Liver (tissue), 9 donors: ENCODE results near the gene NSF. TPM values are rescaled to one million over a fixed set of nuclear protein-coding genes. Genes with fewer than 3 reads are reported as not detected.

Source experiments
- DNase-seq: peaks from one replicate; pipeline ENCODE4 v3.0.0-alpha.2; 2017; ENCODE audit warnings: low spot score
- H3K27ac ChIP-seq, 2 donors: one replicate each; pipeline ENCODE4 v1.7.0; 2013; ENCODE audit warnings: inconsistent platforms in 2 of 2, low read length in 2 of 2, control low read depth in 1 of 2, low read depth in 1 of 2, mild to moderate bottlenecking in 1 of 2
- H3K27me3 ChIP-seq, 4 donors: one replicate each; pipeline versions ENCODE4 v1.6.1 to v1.7.0; 2013; ENCODE audit warnings: low read length in 3 of 4, inconsistent platforms in 1 of 4, mild to moderate bottlenecking in 1 of 4, moderate library complexity in 1 of 4; ENCODE audit not compliant: control insufficient read depth in 4 of 4, insufficient read depth in 4 of 4
- H3K36me3 ChIP-seq, 4 donors: one replicate each; pipeline versions ENCODE4 v1.6.1 to v1.7.0; 2013; ENCODE audit warnings: low read length in 3 of 4, mild to moderate bottlenecking in 3 of 4, low read depth in 1 of 4, moderate library complexity in 1 of 4; ENCODE audit not compliant: control insufficient read depth in 4 of 4, insufficient read depth in 3 of 4
- H3K4me1 ChIP-seq, 4 donors: one replicate each; pipeline versions ENCODE4 v1.6.1 to v1.7.0; 2013; ENCODE audit warnings: low read length in 3 of 4, mild to moderate bottlenecking in 3 of 4, moderate library complexity in 1 of 4; ENCODE audit not compliant: control insufficient read depth in 4 of 4, insufficient read depth in 4 of 4
- H3K4me3 ChIP-seq, 3 donors: one replicate each; pipeline versions ENCODE4 v1.6.1 to v1.7.0; 2013; ENCODE audit warnings: low read length in 3 of 3, control low read depth in 1 of 3, low read depth in 1 of 3, mild to moderate bottlenecking in 1 of 3
- H3K9ac ChIP-seq, 2 donors: one replicate each; pipeline ENCODE4 v1.7.0; 2013; ENCODE audit warnings: low read length in 2 of 2, mild to moderate bottlenecking in 2 of 2, moderate library complexity in 2 of 2, control low read depth in 1 of 2, low read depth in 1 of 2
- H3K9me3 ChIP-seq, 4 donors: one replicate each; pipeline versions ENCODE4 v1.6.1 to v1.7.0; 2013; ENCODE audit warnings: low read length in 3 of 4; ENCODE audit not compliant: control insufficient read depth in 4 of 4
- ATF3 ChIP-seq: IDR thresholded peaks from 2 replicates; pipeline ENCODE4 v1.6.1; 2016; ENCODE audit warnings: antibody characterized with exemption
- CTCF ChIP-seq: fragments of 150-350 bp; IDR thresholded peaks from 2 replicates; pipeline ENCODE4 v1.5.1; 2017; ENCODE audit warnings: improper control_type of control experiment, low read depth, low read length; ENCODE audit not compliant: missing input control
- FOXA1 ChIP-seq: IDR thresholded peaks from 2 replicates; pipeline ENCODE4 v1.6.1; 2016; ENCODE audit warnings: antibody characterized with exemption
- GABPA ChIP-seq, 2 donors: IDR thresholded peaks in 1 of 2; conservative IDR thresholded peaks in 1 of 2; 2 replicates each; pipeline ENCODE4 v1.6.1; 2016; ENCODE audit warnings: antibody characterized with exemption in 2 of 2, mild to moderate bottlenecking in 1 of 2, moderate library complexity in 1 of 2
- HNF4A ChIP-seq, 2 donors: conservative IDR thresholded peaks; 2 replicates each; pipeline ENCODE4 v1.6.1; 2016; ENCODE audit warnings: antibody characterized with exemption in 2 of 2, mild to moderate bottlenecking in 2 of 2
- HNF4G ChIP-seq: IDR thresholded peaks from 2 replicates; pipeline ENCODE4 v1.6.1; 2016; ENCODE audit warnings: antibody characterized with exemption
- JUND ChIP-seq, 2 donors: IDR thresholded peaks; 2 replicates each; pipeline ENCODE4 v1.6.1; 2016; ENCODE audit warnings: antibody characterized with exemption in 2 of 2
- MAX ChIP-seq: IDR thresholded peaks from 2 replicates; pipeline ENCODE4 v1.6.1; 2016; ENCODE audit warnings: antibody characterized with exemption
- NR2F2 ChIP-seq: IDR thresholded peaks from 2 replicates; pipeline ENCODE4 v1.6.1; 2016; ENCODE audit warnings: antibody characterized with exemption
- RAD21 ChIP-seq, 2 donors: IDR thresholded peaks; 2 replicates each; pipeline ENCODE4 v1.6.1; 2016; ENCODE audit warnings: antibody characterized with exemption in 2 of 2, mild to moderate bottlenecking in 2 of 2
- REST ChIP-seq: IDR thresholded peaks from 2 replicates; pipeline ENCODE4 v1.6.1; 2016; ENCODE audit warnings: antibody characterized with exemption, mild to moderate bottlenecking
- RXRA ChIP-seq, 2 donors: IDR thresholded peaks; 2 replicates each; pipeline ENCODE4 v1.6.1; 2017 to 2018; ENCODE audit warnings: antibody characterized with exemption in 2 of 2, mild to moderate bottlenecking in 1 of 2
- SP1 ChIP-seq: IDR thresholded peaks from 2 replicates; pipeline ENCODE4 v1.6.1; 2018; ENCODE audit warnings: antibody characterized with exemption, mild to moderate bottlenecking
- TAF1 ChIP-seq: conservative IDR thresholded peaks from 2 replicates; pipeline ENCODE4 v1.6.1; 2016; ENCODE audit warnings: antibody characterized with exemption, mild to moderate bottlenecking
- YY1 ChIP-seq: IDR thresholded peaks from 2 replicates; pipeline ENCODE4 v1.6.1; 2016; ENCODE audit warnings: antibody characterized with exemption, mild to moderate bottlenecking
- WGBS: extraction: QIAGEN DNeasy Blood & Tissue Kit; methylation state at CpG from one replicate; pipeline ENCODE4 v1.1.7; 2013; 5-methylcytosine and 5-hydroxymethylcytosine counted together
- polyA plus RNA-seq, 2 donors: library from polyadenylated mRNA; stranded (reverse) in 1 of 2; unstranded in 1 of 2; fragments of 200-250 nt in 1 of 2; fragments of >200 nt in 1 of 2; fragmentation: Nextera tagmentation in 1 of 2; extraction: Ambion mirVana in 1 of 2; gene quantifications; one replicate each; pipeline versions ENCODE4 v1.2.1 to v1.2.3, GENCODE V29; 2013 to 2015
- total RNA-seq, 2 donors: library from RNA; depleted of rRNA; stranded (reverse); fragments of >200 nt; gene quantifications; one replicate each; pipeline ENCODE4 v1.2.3, GENCODE V29; 2014
- donor health status: healthy.
- donor health status: healthy.
- donor health status: healthy.
- donor health status: healthy.
- donor health status: healthy.

Gene NSF
- total and polyA plus RNA-seq, 4 donors, result 7.5 to 24.0 (median 15.4) TPM

GRCh38 chr17:46732160-46732559 is 141.7 kb downstream of the NSF start:
- Histone ChIP-seq H3K9ac (no peak overlapping the region), H3K27ac (no peak overlapping the region), H3K36me3 (peaks cover 0 to 14% (median 8%) of the 10 kb centered on the region in 4 donors), H3K4me1 (no peaks in the 10 kb centered on the region), H3K27me3 (no peaks in the 10 kb centered on the region), H3K4me3 (no peak overlapping the region), H3K9me3 (no peaks in the 10 kb centered on the region)
- DNase-seq, result no peak
- no peak for TF ChIP-seq RAD21 (IDR thresholded peaks at IDR 0.05)
- TF ChIP-seq RXRA (IDR thresholded peaks at IDR 0.05), result no peak
- TF ChIP-seq ATF3, result no peak
- no peak for TF ChIP-seq HNF4A (conservative IDR thresholded peaks at IDR 0.05)
- no peak for TF ChIP-seq NR2F2
- no peak for TF ChIP-seq CTCF
- TF ChIP-seq SP1, result no peak
- no peak for TF ChIP-seq JUND (IDR thresholded peaks at IDR 0.05)
- WGBS, result 93% methylated on average over 1 of the region's 1 CpG

GRCh38 chr17:46732754-46733398 is 142.4 kb downstream of the NSF start:
- Histone ChIP-seq H3K4me3 (no peak overlapping the region), H3K9me3 (no peaks in the 10 kb centered on the region), H3K27ac (no peak overlapping the region), H3K9ac (no peak overlapping the region), H3K27me3 (no peaks in the 10 kb centered on the region), H3K4me1 (no peaks in the 10 kb centered on the region), H3K36me3 (peaks cover 0 to 11% (median 5%) of the 10 kb centered on the region in 4 donors)
- no peak for DNase-seq
- WGBS, result 88% methylated on average over 7 of the region's 7 CpGs
- TF ChIP-seq GABPA (IDR thresholded peaks at IDR 0.05 in 1 of 2, conservative IDR thresholded peaks at IDR 0.05 in 1 of 2), result no peak
- TF ChIP-seq YY1, result no peak
- no peak for TF ChIP-seq TAF1
- TF ChIP-seq MAX, result no peak
- no peak for TF ChIP-seq SP1
- TF ChIP-seq REST, result no peak
- no peak for TF ChIP-seq HNF4G
- no peak for TF ChIP-seq FOXA1
- TF ChIP-seq JUND (IDR thresholded peaks at IDR 0.05), result no peak
- TF ChIP-seq CTCF, result no peak
- TF ChIP-seq ATF3, result no peak
